HL-60/S4 treated with retinoic acid at 250 ng/mL for 4 days and 3 days (cell line): ENCODE measurements around the gene VAPB.

Experiments
- in situ Hi-C: fragments of 300-500 bp; cut with MboI; formaldehyde crosslinking; loops from 2 replicates; pipeline ENCODE4 v1.7.0; 2022; ENCODE audit warnings: low sequenced_read_pairs

VAPB gene

GRCh38 chr20:58433759-58434158 lies 44.7 kb downstream of the VAPB start:
- in situ Hi-C loops: no loop called here

DNA sequence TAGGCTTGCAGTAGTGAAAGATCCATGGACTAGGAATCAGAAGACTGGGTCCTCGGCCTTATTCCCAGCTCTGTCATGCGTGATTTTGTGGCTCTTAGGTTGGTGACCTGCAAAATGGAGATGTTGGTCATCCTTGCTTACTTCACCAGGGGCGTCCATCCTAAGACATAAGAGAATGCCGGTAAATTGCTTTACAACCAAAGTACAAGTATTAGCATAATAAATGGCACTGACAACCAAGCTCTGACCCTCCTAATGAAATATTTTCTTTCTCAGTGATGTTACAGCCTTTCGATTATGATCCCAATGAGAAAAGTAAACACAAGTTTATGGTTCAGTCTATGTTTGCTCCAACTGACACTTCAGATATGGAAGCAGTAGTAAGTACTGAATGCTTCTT lies 45.3 kb downstream of the VAPB start:
- in situ Hi-C loops: no loop called here

DNA sequence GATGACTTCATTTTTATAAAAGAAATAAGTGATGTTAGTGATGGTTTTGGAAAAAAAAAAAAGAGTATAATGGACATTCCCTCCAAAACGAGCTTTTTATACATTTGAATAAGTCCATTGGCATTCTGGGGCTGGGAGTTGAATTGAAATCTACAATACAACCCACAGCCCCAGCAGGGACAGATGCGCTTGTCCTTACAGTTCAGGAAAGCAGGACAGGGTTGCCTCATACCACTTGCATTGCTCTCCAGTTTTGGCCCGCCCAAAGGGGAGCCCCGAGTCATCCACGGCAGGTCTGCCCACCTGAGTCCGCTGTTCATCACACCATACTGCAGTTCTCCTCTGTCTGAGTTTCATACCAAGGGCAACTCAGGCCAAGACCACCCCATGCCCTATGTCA lies 46.2 kb downstream of the VAPB start:
- in situ Hi-C loops: no loop called here

DNA sequence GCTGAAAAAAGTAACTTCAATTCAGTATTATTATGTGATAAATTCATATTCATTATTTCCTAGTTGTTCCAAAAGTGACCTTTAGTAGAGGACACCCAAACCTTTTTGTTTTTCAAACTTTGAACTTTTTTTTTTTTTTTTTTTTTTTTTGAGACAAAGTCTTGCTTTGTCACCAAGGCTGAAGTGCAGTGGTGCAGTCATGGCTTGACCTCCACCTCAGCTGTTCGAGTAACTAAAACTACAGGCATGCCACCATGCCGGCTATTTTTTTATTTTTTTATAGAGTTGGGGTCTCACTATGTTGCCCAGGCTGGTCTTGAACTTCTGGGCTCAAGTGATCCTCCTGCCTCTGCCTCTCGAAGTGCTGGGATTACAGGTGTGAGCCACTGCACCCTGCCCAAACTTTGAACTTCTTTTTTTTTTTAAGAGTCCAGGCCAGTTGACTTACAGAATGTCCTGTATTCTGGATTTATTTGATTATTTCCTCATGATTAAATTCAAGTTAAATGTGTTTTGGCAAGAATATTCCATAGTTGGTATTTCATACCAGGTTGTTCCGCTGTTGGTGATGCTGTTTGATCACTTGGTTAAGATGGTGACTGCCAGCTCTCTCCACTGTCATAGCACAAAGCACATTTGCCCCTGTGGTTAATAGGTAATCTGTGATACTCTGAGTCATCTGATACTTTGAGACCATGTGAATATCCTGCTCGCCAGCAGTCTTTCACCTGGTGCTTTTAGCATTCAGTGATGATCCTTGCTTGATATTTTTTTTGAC lies 48.0 kb downstream of the VAPB start:
- in situ Hi-C loops: no loop called here

- in situ Hi-C loops: no loop called here
These were observed 50.2 kb downstream of the VAPB start for GRCh38 chr20:58438970-58439808.

DNA sequence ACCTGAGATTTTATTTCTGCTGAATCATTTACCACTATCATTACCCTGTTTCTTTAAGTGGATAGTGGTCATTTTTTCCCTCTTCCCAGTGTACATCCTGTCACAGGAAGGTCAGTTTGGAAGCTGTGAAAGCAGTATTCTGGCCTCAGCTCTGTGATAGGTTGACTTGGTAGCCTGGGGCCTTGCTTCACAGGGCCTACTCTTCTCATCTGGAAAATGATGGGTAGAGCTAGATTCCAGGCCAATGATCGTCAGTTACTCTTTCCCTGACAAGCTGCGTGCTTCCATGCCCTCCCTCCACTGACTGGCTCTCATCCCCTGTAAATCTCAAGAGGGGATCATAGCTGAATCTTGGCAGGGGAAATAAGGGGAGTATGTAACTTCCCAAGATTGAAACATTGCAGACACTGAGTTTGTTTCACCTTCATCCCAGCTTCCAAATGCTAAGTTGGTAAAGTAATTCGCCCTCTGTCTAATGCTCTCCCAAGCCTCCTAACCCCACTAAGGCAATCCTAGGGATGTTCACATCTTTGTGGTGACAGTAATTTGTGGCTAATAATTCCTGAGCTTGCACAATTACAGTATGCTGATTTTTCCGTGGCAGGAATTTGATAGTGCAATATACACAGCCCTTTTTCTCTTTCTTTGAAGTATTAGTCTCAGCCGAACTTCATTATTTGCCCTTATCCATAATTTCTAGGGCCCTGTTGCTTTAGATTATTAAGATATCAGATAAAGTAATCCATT lies 51.2 kb downstream of the VAPB start:
- in situ Hi-C loops: no loop called here

- in situ Hi-C loops: no loop called here
These were observed 52.7 kb downstream of the VAPB start for GRCh38 chr20:58441723-58442122.

DNA sequence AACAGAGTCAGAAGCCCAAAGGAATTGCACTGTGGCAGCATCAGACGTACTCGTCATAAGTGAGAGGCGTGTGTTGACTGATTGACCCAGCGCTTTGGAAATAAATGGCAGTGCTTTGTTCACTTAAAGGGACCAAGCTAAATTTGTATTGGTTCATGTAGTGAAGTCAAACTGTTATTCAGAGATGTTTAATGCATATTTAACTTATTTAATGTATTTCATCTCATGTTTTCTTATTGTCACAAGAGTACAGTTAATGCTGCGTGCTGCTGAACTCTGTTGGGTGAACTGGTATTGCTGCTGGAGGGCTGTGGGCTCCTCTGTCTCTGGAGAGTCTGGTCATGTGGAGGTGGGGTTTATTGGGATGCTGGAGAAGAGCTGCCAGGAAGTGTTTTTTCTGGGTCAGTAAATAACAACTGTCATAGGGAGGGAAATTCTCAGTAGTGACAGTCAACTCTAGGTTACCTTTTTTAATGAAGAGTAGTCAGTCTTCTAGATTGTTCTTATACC lies 55.8 kb downstream of the VAPB start:
- in situ Hi-C loops: no loop called here

DNA sequence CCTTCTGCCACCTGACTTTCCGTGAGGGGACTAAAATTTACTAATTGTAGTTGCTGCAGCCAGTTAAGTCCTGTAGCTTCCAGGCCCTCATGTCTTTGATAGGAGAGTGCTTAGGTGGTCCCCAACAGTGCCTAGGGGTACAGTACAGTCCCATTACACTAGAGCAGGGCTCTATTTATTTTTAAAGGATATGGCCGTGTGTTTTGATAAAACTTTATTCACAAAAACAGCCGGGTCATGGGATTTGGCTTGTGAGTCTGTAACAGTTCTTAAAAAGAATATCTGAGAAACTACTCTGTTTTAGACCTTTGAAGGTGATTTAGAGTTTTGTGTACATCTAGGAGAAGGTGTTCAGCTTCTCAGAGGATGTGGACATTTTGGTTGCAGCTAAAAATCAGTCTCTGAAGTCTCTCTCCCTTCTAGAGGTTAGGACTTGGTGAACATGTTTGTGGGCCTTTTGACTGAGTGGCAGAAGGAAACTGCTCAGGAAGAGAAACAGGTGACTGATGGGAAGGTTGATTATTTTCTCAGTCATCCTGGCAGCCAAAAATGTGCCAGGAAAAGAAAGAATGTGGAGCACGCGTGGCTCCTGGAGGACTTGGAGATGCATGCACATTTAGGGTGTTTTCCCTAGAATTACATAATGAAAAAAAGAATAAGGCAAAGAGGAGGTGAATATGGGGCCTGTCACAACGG lies 57.4 kb downstream of the VAPB start:
- in situ Hi-C loops: no loop called here

DNA sequence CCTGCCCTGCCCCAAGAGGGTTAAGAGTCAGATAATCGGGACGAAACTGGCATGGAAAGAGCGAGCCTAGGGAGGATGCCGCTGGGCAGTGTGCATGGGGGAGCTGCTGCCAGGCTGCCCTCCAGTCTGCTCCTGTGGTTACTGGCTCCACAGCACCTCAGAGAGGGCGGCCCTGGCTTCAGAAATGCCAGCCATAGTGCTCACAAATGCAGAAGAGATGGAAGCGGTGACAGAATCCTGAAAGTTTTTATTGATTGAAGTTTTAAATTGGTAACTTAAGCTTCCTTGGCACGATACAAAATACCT lies 57.9 kb downstream of the VAPB start:
- in situ Hi-C loops: no loop called here

DNA sequence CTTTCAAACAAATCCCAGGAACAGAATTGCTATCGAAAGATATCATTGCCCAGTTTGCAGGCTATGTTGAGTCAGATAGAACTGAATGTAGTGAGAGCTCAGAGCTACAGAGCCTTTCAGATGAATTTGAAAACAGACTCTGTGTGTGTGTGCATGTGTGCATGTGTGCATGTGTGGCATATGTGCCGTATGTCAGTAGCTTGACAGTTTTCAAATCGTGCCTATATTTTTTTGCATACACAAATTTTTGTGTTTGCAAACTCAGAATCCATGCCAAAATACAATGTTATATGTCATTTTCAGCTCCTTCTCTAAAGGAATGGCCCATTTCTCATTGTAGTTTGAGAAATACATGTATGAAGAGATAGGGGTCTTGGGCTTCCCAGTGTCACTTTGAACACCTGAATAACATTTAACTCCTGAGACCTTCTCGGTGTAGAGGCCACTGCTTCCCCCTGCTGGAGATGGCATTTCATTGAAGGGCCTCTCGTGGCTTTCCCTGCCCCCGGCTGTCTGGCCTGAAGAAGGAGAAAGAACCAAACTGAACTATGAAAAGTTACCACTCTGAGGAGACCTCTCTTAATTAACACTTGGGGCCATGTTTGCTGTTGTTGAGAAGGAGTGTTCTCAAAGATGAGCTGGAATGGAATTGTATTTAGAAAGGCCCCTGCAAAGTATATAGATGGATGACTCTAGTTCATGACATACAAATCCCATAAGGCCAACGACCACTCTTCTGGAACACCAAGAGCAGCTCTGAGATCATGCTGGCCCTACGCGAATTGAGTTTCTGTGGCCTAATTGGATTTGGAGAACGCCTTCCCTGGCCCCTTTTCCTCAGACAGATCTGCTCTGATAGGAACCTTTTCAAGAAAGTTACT lies 58.7 kb downstream of the VAPB start:
- in situ Hi-C loops: no loop called here

GRCh38 chr20:58448958-58449357 lies 59.9 kb downstream of the VAPB start:
- in situ Hi-C loops: no loop called here

DNA sequence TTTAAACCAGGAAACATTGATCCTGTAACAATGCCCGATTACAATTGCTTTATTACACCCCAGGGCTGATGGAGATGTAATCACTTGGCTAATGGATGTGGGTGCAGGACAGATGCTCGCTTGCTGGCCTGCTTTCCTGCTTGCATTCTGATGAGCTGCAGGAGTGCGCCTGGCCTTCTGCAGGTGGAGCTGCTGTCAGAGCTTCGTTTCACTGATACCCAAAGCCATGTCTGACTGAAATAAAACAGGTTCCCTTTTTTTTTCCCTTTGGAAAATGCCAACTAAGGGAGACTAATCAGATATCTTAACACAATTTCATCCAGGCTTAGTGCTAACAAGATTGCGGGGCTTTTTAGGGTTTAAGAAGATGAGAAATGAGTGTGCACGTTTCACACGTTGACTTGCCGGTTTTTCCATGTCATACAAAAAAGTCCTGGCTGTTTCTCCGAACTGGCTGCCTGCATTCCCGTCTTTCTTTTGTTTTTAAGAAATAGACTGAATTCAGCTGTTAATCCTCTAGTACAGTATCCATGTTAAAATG lies 60.7 kb downstream of the VAPB start:
- in situ Hi-C loops: no loop called here

- in situ Hi-C loops: no loop called here
These were observed 61.2 kb downstream of the VAPB start for GRCh38 chr20:58450254-58450653.

GRCh38 chr20:58452667-58453255 lies 63.7 kb downstream of the VAPB start:
- in situ Hi-C loops: no loop called here

DNA sequence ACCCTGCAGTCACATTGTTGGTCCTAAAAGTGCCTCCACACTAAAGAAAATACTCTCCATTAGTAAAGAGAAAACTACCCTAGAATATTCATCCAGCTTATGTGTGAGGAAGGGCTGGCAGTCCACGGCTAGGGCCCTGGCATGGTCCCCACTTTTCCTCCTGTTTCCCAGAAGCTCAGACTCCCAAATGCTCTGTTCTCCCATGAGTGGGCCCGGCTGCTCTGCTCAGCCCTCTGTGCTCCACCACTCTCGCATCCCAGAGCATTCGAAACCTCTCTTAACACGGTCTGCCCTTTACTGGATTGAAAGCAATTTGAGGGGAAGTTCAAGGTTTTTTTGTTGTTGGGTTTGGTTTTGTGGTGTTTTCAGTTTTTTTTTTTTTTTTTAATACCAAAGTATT lies 64.4 kb downstream of the VAPB start:
- in situ Hi-C loops: no loop called here

DNA sequence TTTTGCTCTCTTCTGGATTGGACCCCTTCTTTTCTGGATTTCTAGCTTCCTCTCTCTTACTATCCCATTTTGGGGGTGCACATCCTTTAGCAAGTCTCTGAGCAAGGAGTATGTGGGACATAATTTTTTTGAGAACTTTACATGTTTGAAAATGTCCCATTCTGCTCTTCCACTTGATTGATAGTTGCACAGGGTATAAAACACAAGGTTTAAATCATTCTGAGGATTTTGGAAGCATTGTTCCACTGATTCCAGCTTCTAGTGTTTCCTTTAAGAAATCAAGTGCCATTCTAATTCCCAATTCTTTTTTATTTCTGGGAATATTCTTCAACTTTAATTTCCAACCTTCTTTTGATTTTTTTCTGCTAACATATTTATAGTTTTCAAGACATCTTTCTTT lies 65.4 kb downstream of the VAPB start:
- in situ Hi-C loops: no loop called here

- in situ Hi-C loops: no loop called here
These were observed 68.2 kb downstream of the VAPB start for GRCh38 chr20:58457083-58457695.
